Measurements from ENCODE around the gene RGS11.

GRCh38 chr16:286491-287297 is 10.9 kb upstream of the RGS11 start:
- TF ChIP-seq ZBTB7A (IDR thresholded peaks at IDR 0.05; ENCODE audit: low read depth) (no peak), EP300 (IDR thresholded peaks at IDR 0.05; ENCODE audit: borderline replicate concordance) (no peak), FOXM1 (IDR thresholded peaks at IDR 0.05; ENCODE audit: borderline replicate concordance, low read depth) (no peak), CEBPB (IDR thresholded peaks at IDR 0.05) (no peak), MAX (IDR thresholded peaks at IDR 0.05) (no peak), EGR1 (IDR thresholded peaks at IDR 0.05) (no peak)
